ENCODE results near the gene TMEM263. TPM values are rescaled to one million over a fixed set of nuclear protein-coding genes. Genes with fewer than 3 reads are reported as not detected.

TMEM263 gene
- total and polyA plus RNA-seq, 9 of the 15 experiments (the other 6 are each of a cell fraction or from before 2014, with no cell fraction given) = 12.6 to 36.7 (median 24.4) TPM

DNA sequence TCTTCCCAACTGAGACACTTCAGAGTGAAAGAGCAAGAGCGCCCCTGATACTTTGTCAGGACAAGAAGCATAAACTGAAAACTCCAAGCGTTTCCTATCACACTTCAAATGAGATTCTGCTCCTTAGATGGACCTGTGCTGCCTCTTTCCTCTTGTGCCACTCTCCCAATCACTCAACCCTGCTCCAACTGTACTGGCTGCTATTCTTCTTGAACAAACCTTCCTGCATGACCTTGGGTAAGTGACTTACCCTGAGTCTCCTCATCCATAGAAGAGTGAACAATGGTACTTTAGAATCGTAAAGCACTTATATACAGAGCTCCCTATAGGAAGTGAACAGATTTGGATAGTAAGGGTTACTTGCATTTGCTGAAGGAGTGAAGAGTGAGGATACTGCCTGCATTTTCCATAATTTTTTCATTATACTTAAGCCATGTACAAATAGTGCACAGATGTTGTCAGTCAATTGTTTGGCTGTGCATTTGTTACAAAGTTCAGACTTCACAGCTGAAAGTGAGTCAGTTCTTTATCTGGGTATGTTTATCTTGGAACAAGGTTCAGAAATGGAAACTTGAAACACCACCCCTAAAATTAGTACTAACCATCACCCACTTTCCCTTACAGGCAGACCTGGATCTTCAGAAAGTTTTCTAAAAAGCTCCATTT lies 20.4 kb downstream of the TMEM263 start (continued):
- TF ChIP-seq POLR2AphosphoS5 (IDR thresholded peaks at IDR 0.05; ENCODE audit: control insufficient read depth, insufficient read depth, low read depth, low read length) (no peak), TCF7 (IDR thresholded peaks at IDR 0.05; ENCODE audit: borderline replicate concordance) (no peak), JUND (IDR thresholded peaks at IDR 0.05; ENCODE audit: borderline replicate concordance, low read depth, low read length) (peak; percentile 85), JUND (tag; IDR thresholded peaks at IDR 0.05; ENCODE audit: borderline replicate concordance, low read depth, low read length) (peak; percentile 87; the same call in 2 of the 3 replicates), MCM3 (IDR thresholded peaks at IDR 0.05) (no peak), PTBP1 (IDR thresholded peaks at IDR 0.05; ENCODE audit: low read depth, low read length) (no peak), EP400 (IDR thresholded peaks at IDR 0.05) (no peak), MCM7 (IDR thresholded peaks at IDR 0.05) (no peak), ZC3H8 (IDR thresholded peaks at IDR 0.05) (no peak), TRIM24 (IDR thresholded peaks at IDR 0.05) (no peak), ZNF449 (CRISPR knock-in tag; IDR thresholded peaks at IDR 0.05) (no peak), EGR1 (conservative IDR thresholded peaks at IDR 0.05) (no peak), ILK (tag; IDR thresholded peaks at IDR 0.05; ENCODE audit: borderline replicate concordance, low read depth) (no peak), PTRF (tag; IDR thresholded peaks at IDR 0.05) (no peak), ZBTB8A (IDR thresholded peaks at IDR 0.05; ENCODE audit: partially characterized antibody) (no peak), SOX6 (IDR thresholded peaks at IDR 0.05) (peak; percentile 62; the same call in 1 of the 2 replicates), ELF1 (tag; IDR thresholded peaks at IDR 0.05) (no peak), E2F1 (CRISPR knock-in tag; IDR thresholded peaks at IDR 0.05) (no peak), ZNF76 (CRISPR knock-in tag; IDR thresholded peaks at IDR 0.05; ENCODE audit: borderline replicate concordance) (no peak), ZNF239 (CRISPR knock-in tag; IDR thresholded peaks at IDR 0.05) (no peak), NCOA2 (IDR thresholded peaks at IDR 0.05; ENCODE audit: partially characterized antibody in 2 of 2) (peak in 1 of 2 experiments; percentile 8), GABPB2 (CRISPR knock-in tag; conservative IDR thresholded peaks at IDR 0.05) (no peak)
- TF ChIP-seq, protein P1, sequence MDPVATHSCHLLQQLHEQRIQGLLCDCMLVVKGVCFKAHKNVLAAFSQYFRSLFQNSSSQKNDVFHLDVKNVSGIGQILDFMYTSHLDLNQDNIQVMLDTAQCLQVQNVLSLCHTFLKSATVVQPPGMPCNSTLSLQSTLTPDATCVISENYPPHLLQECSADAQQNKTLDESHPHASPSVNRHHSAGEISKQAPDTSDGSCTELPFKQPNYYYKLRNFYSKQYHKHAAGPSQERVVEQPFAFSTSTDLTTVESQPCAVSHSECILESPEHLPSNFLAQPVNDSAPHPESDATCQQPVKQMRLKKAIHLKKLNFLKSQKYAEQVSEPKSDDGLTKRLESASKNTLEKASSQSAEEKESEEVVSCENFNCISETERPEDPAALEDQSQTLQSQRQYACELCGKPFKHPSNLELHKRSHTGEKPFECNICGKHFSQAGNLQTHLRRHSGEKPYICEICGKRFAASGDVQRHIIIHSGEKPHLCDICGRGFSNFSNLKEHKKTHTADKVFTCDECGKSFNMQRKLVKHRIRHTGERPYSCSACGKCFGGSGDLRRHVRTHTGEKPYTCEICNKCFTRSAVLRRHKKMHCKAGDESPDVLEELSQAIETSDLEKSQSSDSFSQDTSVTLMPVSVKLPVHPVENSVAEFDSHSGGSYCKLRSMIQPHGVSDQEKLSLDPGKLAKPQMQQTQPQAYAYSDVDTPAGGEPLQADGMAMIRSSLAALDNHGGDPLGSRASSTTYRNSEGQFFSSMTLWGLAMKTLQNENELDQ (CRISPR knock-in tag; IDR thresholded peaks at IDR 0.05; ENCODE audit: borderline replicate concordance) = no peak
